ENCODE measurements around the gene SLC35F3.
"Not testable (repeated sequence)": the region's sequence is repeated elsewhere in the genome, so short reads cannot be mapped to it uniquely, and the experiment has no call there.

SLC35F3 gene

GRCh38 chr1:234206651-234207284 is 302.3 kb downstream of the SLC35F3 start:
- DNase-seq: no peak

- DNase-seq: no peak
Observed at GRCh38 chr1:234208351-234208750, 303.9 kb downstream of the SLC35F3 start.

- no peak for DNase-seq
Observed at GRCh38 chr1:234208791-234209190, 304.3 kb downstream of the SLC35F3 start.

- not testable (repeated sequence) for DNase-seq
Observed at GRCh38 chr1:234210429-234210828, 306.0 kb downstream of the SLC35F3 start.

- DNase-seq: not testable (repeated sequence)
Observed at GRCh38 chr1:234211855-234212254, 307.4 kb downstream of the SLC35F3 start.

GRCh38 chr1:234212764-234213657 is 308.5 kb downstream of the SLC35F3 start:
- no peak for DNase-seq

- DNase-seq: no peak
Observed at GRCh38 chr1:234213658-234214128, 309.2 kb downstream of the SLC35F3 start.

- no peak for DNase-seq
Observed at GRCh38 chr1:234214129-234214910, 309.8 kb downstream of the SLC35F3 start.

- no peak for DNase-seq
Observed at GRCh38 chr1:234214911-234215892, 310.7 kb downstream of the SLC35F3 start.

GRCh38 chr1:234216116-234216703 is 311.7 kb downstream of the SLC35F3 start:
- no peak for DNase-seq

GRCh38 chr1:234217316-234217840 is 312.9 kb downstream of the SLC35F3 start:
- no peak for DNase-seq

GRCh38 chr1:234218078-234218477 is 313.6 kb downstream of the SLC35F3 start:
- no peak for DNase-seq

- no peak for DNase-seq
Observed at GRCh38 chr1:234219711-234220110, 315.2 kb downstream of the SLC35F3 start.

GRCh38 chr1:234221601-234222000 is 317.1 kb downstream of the SLC35F3 start:
- no peak for DNase-seq

- no peak for DNase-seq
Observed at GRCh38 chr1:234222561-234223280, 318.2 kb downstream of the SLC35F3 start.

- no peak for DNase-seq
Observed at GRCh38 chr1:234226113-234226818, 321.8 kb downstream of the SLC35F3 start.

- no peak for DNase-seq
Observed at GRCh38 chr1:234226819-234227165, 322.3 kb downstream of the SLC35F3 start.

GRCh38 chr1:234229581-234230387 is 325.3 kb downstream of the SLC35F3 start:
- DNase-seq: no peak

GRCh38 chr1:234230414-234230862 is 326.0 kb downstream of the SLC35F3 start:
- DNase-seq: no peak
